GM19240 (cell line): ENCODE measurements around the gene TIMP1.

ENCODE experiments used
- DNase-seq: peaks from one replicate; pipeline ENCODE4 v3.0.0; 2011; ENCODE audit warnings: low spot score; ENCODE audit not compliant: insufficient read length

TIMP1 gene

DNA sequence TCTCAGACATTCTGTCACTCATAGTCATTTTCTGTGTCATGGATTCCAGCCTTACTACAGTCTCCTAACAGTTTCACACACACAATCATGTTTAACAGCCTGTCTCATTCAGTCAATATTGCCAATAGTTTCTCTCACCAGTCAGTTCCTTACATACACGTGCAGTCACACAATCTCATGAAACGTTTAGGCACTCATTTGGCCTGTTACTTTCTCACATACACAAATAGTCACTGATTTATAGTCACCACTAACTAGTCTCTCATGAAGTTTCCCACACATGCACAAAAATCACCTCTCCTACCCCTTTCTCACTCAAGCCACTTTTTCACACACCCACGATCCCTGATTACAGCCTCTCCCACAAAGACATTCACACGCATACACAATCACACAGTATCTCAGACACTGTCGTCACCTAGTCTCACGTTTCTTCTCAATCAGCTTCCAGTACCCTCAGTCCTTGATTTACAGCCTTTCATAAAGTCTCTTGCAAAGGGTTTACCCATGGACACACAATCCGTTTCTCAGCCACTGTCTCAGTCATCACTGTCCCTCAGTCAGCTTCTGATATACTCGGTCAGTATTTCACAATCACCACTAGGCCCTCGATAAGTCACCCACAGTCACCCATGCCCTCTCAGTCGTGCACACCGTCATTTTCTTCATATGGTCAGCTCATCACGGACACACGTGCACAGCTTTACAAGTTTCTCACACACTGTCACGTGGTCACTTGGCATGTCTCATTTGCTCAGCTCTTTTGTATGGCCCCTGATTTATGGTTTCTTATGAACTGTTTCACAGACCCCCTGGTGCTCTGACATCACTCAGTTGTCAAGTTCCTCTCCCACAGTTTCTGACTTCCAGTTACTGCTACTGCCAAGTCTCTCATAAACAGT, 51.7 kb downstream of the TIMP1 start:
- DNase-seq, result no peak

DNA sequence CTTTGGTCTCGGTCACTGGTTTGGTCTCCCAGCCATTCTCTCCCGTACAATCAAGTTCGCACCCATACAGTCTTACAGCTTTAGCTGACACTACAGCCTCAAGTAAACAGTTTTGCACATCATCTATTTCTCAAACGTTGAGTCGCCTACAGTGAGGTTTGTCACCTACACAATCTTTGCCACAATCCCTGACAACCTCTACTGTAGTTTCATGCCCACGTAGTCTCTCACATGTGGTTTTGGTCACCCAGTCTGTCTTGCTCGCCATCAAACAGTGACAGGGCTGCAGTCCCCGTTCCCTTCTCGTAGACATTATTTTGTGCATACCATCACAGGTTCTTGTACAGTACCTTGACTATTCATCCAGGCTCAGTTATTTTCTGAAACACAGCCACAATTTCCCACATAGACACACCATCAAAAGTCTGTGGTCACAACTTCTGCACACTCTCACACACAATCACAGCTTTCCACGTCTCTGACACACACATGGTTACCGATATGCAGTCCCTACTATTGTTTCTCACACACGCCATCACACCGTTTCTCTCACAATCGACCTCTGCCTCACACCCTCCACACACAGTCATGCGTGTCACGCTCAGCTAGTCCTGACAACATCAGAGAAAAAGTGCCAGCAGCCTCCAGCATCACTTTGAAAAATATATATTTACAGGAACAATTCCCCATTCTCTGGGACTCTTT, 52.8 kb downstream of the TIMP1 start:
- DNase-seq, result no peak
